ENCODE data around the gene PTPRN2. TPM values are rescaled to one million over a fixed set of nuclear protein-coding genes. Genes with fewer than 3 reads are reported as not detected.

PTPRN2 gene
- total RNA-seq, 1 experiment from 2014 or later: 1.1 TPM

GRCh38 chr7:157615852-157616251 is 971.8 kb downstream of the PTPRN2 start:
- H3K27ac ChIP-seq (ENCODE audit: low read length): no peak overlapping the region
- no peaks in the 10 kb centered on the region for H3K27me3 ChIP-seq (ENCODE audit: control insufficient read depth, insufficient read depth, low read length)
- H3K4me3 ChIP-seq (ENCODE audit: low read depth in 2 of 2, low read length in 2 of 2): no peak overlapping the region
- POLR2A ChIA-PET: no interaction called here
- no TSS peak for BruUV-seq (replicated peaks)
- in situ Hi-C loops (cut with HindIII; ENCODE audit: low pct_unique_long_range_greater_than_20kb, low sequenced_read_pairs): no loop called here
- DNase-seq (ENCODE audit: low read depth, low spot score): no peak
- H3K36me3 ChIP-seq (ENCODE audit: control insufficient read depth, insufficient read depth, low read length): no peaks in the 10 kb centered on the region
- TF ChIP-seq, protein P1, sequence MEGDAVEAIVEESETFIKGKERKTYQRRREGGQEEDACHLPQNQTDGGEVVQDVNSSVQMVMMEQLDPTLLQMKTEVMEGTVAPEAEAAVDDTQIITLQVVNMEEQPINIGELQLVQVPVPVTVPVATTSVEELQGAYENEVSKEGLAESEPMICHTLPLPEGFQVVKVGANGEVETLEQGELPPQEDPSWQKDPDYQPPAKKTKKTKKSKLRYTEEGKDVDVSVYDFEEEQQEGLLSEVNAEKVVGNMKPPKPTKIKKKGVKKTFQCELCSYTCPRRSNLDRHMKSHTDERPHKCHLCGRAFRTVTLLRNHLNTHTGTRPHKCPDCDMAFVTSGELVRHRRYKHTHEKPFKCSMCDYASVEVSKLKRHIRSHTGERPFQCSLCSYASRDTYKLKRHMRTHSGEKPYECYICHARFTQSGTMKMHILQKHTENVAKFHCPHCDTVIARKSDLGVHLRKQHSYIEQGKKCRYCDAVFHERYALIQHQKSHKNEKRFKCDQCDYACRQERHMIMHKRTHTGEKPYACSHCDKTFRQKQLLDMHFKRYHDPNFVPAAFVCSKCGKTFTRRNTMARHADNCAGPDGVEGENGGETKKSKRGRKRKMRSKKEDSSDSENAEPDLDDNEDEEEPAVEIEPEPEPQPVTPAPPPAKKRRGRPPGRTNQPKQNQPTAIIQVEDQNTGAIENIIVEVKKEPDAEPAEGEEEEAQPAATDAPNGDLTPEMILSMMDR (IDR thresholded peaks at IDR 0.05): no peak
- no peak for TF ChIP-seq TCF7L2 (IDR thresholded peaks at IDR 0.05; ENCODE audit: low read depth, low read length)
- TF ChIP-seq, protein P2, sequence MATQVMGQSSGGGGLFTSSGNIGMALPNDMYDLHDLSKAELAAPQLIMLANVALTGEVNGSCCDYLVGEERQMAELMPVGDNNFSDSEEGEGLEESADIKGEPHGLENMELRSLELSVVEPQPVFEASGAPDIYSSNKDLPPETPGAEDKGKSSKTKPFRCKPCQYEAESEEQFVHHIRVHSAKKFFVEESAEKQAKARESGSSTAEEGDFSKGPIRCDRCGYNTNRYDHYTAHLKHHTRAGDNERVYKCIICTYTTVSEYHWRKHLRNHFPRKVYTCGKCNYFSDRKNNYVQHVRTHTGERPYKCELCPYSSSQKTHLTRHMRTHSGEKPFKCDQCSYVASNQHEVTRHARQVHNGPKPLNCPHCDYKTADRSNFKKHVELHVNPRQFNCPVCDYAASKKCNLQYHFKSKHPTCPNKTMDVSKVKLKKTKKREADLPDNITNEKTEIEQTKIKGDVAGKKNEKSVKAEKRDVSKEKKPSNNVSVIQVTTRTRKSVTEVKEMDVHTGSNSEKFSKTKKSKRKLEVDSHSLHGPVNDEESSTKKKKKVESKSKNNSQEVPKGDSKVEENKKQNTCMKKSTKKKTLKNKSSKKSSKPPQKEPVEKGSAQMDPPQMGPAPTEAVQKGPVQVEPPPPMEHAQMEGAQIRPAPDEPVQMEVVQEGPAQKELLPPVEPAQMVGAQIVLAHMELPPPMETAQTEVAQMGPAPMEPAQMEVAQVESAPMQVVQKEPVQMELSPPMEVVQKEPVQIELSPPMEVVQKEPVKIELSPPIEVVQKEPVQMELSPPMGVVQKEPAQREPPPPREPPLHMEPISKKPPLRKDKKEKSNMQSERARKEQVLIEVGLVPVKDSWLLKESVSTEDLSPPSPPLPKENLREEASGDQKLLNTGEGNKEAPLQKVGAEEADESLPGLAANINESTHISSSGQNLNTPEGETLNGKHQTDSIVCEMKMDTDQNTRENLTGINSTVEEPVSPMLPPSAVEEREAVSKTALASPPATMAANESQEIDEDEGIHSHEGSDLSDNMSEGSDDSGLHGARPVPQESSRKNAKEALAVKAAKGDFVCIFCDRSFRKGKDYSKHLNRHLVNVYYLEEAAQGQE (IDR thresholded peaks at IDR 0.05; ENCODE audit: insufficient read depth in 1 of 2, low read depth in 2 of 2, low read length in 1 of 2): no peak
- no peak for TF ChIP-seq POLR2AphosphoS5 (IDR thresholded peaks at IDR 0.05; ENCODE audit: low read depth, low read length)
- TF ChIP-seq SIN3A (IDR thresholded peaks at IDR 0.05; ENCODE audit: borderline replicate concordance, insufficient read depth, low read depth, low read length): no peak
- CTCF ChIA-PET: interaction anchor here (0.7 kb wide), 1 partner anchor 14 kb away, joined by 10 read pairs; no protein-coding TSS in a partner anchor
- H3K9me3 ChIP-seq (ENCODE audit: control insufficient read depth, insufficient read depth, low read depth, low read length): no peaks in the 10 kb centered on the region
- intact Hi-C loops (cut with micrococcal nuclease; ENCODE audit: unreplicated experiment): no loop called here
- no peak for ATAC-seq
- no peaks in the 10 kb centered on the region; the same call in 1 of the 2 replicates for H3K4me1 ChIP-seq (ENCODE audit: control insufficient read depth, insufficient read depth, low read length)

DNA sequence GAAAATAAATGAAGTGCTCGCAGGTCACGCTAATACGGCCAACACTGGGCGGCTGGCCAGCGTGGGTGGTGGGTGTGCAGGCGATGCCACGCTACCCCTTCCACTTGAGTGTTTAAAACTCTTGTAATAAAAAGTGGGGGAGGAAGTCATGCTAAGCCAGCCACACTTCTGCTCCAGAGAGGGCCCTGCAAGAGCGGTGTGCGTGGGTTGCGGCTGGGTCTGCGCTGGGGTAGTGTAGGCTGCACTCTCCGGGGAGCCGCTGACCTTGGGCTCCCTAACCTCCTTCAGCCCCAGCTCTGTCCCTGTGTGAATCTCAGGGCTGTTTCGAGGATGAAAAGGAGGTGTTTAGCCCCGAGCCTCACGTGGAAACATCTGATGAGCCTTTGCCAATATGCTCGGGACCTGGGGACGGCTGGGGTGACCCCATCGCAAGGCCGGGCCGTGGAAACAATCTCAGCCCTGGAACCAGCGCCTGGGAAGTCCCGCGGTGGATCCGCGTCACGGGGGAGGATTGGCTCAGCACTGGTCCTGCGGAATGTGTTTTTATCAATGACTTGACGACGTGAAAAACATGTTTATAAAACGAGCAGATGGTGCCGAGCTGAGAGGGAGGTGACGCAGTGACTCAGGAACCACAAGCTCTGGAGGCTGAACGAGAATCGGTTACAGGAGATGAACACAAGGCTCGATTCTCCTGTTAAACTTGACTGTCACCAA is 972.4 kb downstream of the PTPRN2 start:
- Histone ChIP-seq H3K27ac (ENCODE audit: low read length) (no peak overlapping the region), H3K27me3 (ENCODE audit: control insufficient read depth, insufficient read depth, low read length) (no peaks in the 10 kb centered on the region), H3K4me1 (ENCODE audit: control insufficient read depth, insufficient read depth, low read length) (no peaks in the 10 kb centered on the region), H3K36me3 (ENCODE audit: control insufficient read depth, insufficient read depth, low read length) (no peaks in the 10 kb centered on the region), H3K9me3 (ENCODE audit: control insufficient read depth, insufficient read depth, low read depth, low read length) (no peaks in the 10 kb centered on the region), H3K4me3 (ENCODE audit: low read depth in 2 of 2, low read length in 2 of 2) (no peak overlapping the region)
- in situ Hi-C loops (cut with HindIII; ENCODE audit: low pct_unique_long_range_greater_than_20kb, low sequenced_read_pairs) (no loop called here), intact Hi-C loops (cut with micrococcal nuclease; ENCODE audit: unreplicated experiment) (no loop called here)
- TF ChIP-seq, protein P2 (IDR thresholded peaks at IDR 0.05; ENCODE audit: insufficient read depth in 1 of 2, low read depth in 2 of 2, low read length in 1 of 2): no peak
- TF ChIP-seq, protein P1 (IDR thresholded peaks at IDR 0.05): no peak
- no peak for TF ChIP-seq SIN3A (IDR thresholded peaks at IDR 0.05; ENCODE audit: borderline replicate concordance, insufficient read depth, low read depth, low read length)
- TF ChIP-seq TCF7L2 (IDR thresholded peaks at IDR 0.05; ENCODE audit: low read depth, low read length): no peak
- no peak for TF ChIP-seq POLR2AphosphoS5 (IDR thresholded peaks at IDR 0.05; ENCODE audit: low read depth, low read length)
- POLR2A ChIA-PET: no interaction called here
- no TSS peak for BruUV-seq (replicated peaks)
- no peak for DNase-seq (ENCODE audit: low read depth, low spot score)
- no peak for ATAC-seq
- CTCF ChIA-PET: interaction anchor here (0.7 kb wide), 1 partner anchor 13 kb away, joined by 10 read pairs; no protein-coding TSS in a partner anchor
